ENCODE measurements around the gene CCNG2.

- no peak for TF ChIP-seq CTCF (IDR thresholded peaks at IDR 0.05 in 8 of 11, conservative IDR thresholded peaks at IDR 0.05 in 3 of 11)
- TF ChIP-seq POLR2A (IDR thresholded peaks at IDR 0.05) = no peak
Measured at GRCh38 chr4:77188498-77189220, 31.7 kb downstream of the CCNG2 start.
